Activated CD4-positive, alpha-beta T cell treated with anti-CD3 and anti-CD28 coated beads for 4 hours (primary cell): ENCODE data around the gene EDARADD.
A peak's percentile ranks its signal among the peaks of the same experiment; 100 is the strongest.
"Not testable (repeated sequence)": the region's sequence is repeated elsewhere in the genome, so short reads cannot be mapped to it uniquely, and the experiment has no call there.

ENCODE experiments used
- DNase-seq, 2 donors: peaks; one replicate each; pipeline ENCODE4 v3.0.0-alpha.2; 2020

The EDARADD gene

DNA sequence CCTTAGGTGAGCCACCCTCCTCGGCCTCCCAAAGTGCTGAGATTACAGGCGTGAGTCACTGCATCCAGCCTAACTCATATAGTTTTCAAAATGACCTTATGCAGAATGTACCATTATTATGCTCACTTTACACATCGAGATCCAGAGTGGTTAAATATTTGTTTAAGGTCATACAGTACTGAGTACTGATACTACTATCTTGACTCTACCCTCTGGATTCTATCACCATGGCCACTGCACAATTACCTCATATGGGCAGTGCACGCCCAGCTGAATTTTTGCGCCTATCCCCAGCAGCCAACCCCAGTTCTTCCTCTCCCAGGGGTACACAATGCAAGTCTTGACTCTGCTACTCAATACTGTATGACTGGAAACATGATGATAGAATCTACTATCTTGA, 56.7 kb downstream of the EDARADD start:
- DNase-seq = no peak

GRCh38 chr1:236451796-236452373, 57.8 kb downstream of the EDARADD start:
- DNase-seq = peak; percentile 23 to 32

DNA sequence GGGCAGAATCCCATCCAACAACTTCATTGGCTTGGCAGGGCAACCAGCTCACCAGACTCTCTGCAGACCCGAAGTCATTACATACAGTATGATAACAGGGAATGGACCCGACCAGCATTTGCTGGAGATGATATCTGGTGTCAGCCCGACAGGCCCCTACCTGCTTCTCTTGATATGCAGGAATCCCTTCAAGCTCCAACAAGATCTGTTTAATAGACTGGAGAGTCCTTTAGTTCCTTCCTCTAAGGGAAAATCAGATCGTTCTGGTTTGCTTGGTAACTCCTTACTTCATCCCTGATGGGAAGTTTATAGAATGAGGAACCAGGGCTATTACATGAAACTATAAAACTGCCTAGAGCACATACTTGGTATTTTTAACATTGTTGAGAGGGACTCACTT, 61.2 kb downstream of the EDARADD start:
- no peak for DNase-seq

GRCh38 chr1:236457775-236458174, 63.7 kb downstream of the EDARADD start:
- no peak for DNase-seq

GRCh38 chr1:236458996-236459395, 64.9 kb downstream of the EDARADD start:
- no peak for DNase-seq

DNA sequence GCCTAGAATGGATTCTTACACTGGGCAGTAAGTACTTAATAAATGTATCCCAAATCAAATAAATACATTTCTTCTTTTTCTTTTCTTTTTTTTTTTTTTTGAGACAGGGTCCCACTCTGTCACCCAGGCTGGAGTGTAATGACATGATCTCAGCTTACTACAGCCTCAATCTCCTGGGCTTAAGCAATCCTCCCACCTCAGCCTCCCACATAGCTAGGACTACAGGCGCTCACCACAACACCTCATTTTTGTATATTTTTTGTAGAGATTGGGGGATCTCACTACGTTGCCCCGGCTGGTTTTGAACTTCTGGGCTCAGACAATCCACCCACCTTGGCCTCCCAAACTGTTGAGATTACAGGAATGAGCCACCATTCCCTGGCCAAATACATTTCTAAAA, 66.0 kb downstream of the EDARADD start:
- DNase-seq = no peak

DNA sequence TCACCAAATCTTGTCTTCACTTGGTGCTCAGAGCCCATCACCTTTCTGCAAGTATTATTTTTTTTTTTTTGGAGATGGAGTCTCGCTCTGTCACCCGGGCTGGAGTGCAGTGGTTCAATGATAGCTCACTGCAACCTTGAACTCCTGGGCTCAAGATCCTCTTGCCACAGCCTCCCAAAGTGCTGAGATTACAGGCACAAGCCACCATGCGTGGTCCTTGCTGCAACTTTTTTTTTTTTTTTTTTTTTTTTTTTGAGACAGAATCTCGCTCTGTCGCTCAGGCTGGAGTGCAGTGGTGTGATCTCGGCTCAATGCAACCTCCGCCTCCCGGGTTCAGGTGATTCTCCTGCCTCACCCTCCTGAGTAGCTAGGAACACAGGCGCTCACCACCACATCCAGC, 70.1 kb downstream of the EDARADD start:
- DNase-seq = not testable (repeated sequence)

GRCh38 chr1:236465231-236465958, 71.3 kb downstream of the EDARADD start:
- DNase-seq = no peak

DNA sequence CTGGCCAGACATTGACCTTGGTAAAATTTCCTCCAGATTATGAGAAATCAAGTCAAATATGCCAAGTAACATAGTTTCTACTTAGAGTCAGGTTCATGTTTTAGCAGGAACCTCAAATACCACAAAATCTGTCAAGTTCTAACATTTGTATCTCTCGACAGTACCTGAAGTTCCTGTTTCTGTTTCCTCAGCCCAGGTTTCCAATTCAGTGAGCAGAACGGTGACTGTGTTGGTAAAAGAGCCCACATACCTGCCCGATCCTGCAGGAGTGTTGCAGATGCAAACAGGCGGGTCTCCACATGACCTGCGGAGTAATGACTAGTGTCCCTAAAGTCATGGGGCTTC, 71.8 kb downstream of the EDARADD start:
- DNase-seq = peak in 1 of 2 donors; percentile 5

GRCh38 chr1:236467327-236467641, 73.2 kb downstream of the EDARADD start:
- no peak for DNase-seq

- no peak for DNase-seq
Measured at GRCh38 chr1:236468625-236469024, 74.5 kb downstream of the EDARADD start.

DNA sequence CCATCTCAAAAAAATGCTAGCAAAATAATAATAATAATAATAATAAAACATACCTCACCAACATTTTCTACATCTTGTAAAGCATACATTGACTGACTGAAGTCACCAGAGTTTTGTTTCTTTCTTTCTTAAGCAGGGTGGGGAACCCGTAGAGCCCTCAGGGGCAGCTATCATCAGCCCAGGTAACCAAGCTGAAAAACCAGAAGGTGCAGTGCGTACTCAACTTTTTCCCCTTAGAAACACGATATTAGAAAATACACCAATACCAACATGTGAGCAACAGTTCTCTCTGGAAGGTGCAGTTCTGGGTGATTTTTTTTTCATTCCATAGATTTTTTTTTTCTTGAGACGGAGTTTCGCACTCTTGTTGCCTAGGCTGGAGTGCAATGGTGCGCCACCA, 75.4 kb downstream of the EDARADD start:
- DNase-seq = no peak

DNA sequence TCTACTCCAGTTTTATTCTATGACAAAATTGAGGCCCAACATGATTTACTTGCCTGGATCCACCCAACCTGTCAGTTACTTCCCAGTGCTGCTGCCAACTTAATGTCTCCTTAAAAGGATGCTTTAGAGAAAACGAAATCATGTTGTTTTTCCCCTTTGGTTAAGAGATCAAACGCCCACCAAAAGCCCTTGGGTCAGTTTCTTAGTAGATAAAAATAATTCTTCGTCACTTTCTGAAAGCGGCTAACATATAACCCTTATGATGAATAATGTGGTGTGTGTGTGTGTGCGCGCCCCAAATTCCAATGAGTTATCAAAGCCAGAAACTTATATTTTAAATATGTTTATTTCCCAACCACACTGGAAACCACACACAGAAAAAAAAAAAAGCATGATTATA, 77.0 kb downstream of the EDARADD start:
- DNase-seq = no peak

GRCh38 chr1:236471653-236472052, 77.6 kb downstream of the EDARADD start:
- DNase-seq = no peak

GRCh38 chr1:236472850-236473788, 79.0 kb downstream of the EDARADD start:
- no peak for DNase-seq

DNA sequence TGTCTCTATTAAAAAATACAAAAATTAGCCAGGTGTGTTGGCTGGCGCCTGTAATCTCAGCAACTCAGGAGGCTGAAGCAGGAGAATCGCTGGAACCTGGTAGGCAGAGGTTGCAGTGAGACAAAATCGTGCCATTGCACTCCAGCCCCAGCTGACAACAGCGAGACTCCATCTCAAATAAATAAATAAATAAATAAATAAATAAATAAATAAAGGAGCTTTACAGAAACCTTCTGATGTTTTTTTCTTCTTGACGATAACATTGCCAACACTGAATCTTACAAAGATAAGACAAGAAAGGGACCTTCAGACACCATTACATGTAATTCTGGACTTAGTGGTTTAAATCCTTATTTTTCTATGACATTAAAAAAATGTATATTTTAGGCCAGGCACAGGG, 81.9 kb downstream of the EDARADD start:
- no peak for DNase-seq

- no peak for DNase-seq
Measured at GRCh38 chr1:236480758-236481436, 86.8 kb downstream of the EDARADD start.

DNA sequence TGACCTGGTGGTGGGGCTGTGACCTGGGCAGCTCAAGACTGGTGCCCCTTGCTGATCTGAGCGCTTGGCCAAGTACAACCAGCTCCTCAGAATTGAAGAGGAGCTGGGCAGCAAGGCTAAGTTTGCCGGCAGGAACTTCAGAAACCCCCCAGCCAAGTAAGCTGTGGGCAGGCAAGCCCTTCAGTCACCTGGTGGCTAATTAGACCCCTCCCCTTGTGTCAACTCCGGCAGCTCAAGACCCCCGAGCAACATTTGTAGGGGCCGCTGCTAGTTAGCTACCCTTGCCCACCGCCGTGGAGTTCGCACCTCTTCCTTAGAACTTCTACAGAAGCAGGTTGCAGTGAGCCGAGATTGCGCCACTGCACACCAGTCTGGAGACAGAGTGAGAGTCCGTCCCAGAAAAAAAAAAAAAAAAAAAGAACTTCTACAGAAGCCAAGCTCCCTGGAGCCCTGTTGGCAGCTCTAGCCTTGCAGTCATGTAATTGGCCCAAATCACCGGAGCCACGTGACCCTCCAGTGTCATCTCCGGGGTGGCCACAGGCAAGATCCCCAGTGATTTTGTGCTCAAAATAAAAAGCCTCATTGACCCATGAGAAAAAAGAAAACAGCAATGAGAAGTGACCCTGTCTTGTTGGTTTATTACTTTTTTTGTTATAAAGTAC, 90.4 kb downstream of the EDARADD start:
- no peak for DNase-seq

DNA sequence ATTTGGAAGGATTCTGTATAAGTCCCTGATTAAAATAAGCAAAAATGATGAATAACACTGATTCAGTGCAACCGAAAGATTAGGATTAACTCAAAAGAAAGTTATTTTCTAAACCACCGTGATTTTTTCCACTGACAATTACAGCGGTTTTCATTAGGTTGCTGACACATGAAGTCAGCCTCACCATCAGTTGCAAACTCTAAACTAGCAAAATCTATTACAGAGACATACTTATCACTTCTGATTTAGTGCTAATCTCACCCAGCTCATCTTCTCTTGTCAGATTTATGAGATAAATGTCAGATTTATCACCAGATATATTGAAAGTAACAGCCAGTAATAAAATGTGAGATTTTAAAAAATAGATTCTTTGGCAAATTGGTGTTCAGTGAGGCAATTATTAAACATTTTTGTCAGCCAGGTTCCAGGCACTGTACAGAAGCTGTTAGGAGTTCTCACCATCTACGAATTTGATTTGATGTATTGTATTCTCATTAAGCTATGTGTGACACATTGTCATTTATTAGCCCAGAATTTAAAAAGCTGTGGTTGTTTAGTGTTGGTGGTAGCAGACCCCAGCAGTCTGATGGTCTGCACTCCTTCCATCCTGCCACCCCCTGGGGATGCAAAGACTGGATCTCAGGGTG, 92.4 kb downstream of the EDARADD start:
- no peak for DNase-seq

DNA sequence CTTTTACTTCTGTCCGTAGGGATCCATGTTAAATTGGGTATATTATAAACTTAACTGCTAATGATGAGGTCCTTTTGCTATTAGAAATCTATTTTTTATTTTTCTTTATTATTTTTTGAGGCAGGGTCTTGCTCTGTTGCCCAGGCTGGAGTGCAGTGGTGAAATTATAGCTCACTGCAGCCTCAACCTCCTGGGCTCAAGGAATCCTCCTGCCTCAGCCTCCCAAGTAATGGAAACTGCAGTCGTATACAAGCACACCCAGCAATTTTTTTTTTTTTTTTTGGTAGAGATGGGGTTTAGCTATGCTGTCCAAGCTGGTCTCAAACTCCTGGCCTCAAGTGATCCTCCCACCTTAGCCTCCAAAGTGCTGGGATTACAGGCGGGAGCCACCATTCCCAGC, 95.1 kb downstream of the EDARADD start:
- DNase-seq = not testable (repeated sequence)

GRCh38 chr1:236489710-236490377, 95.8 kb downstream of the EDARADD start:
- DNase-seq = peak in 1 of 2 donors; percentile 19
